Lower leg skin (tissue), 4 donors: ENCODE results near the gene HSF4. TPM values are rescaled to one million over a fixed set of nuclear protein-coding genes. Genes with fewer than 3 reads are reported as not detected.

Experiments
- DNase-seq, 2 donors: peaks; one replicate each; pipeline ENCODE4 v3.0.0-alpha.2; 2019; ENCODE audit warnings: low spot score in 2 of 2
- H3K4me3 ChIP-seq: fragments of 200-600 bp; sonication (generic); 2 replicates; pipeline ENCODE4 v1.5.1; 2017; ENCODE audit warnings: mild to moderate bottlenecking, low read depth; ENCODE audit not compliant: poor library complexity, severe bottlenecking
- CTCF ChIP-seq, 3 donors: fragments of 450-650 bp; IDR thresholded peaks; one replicate each; pipeline ENCODE4 v1.5.1; 2016; ENCODE audit warnings: antibody characterized with exemption in 3 of 3, mild to moderate bottlenecking in 3 of 3, moderate library complexity in 2 of 3
- POLR2A ChIP-seq, 2 donors: fragments of 450-650 bp; IDR thresholded peaks; one replicate each; pipeline ENCODE4 v1.6.1; 2016 to 2017; ENCODE audit warnings: antibody characterized with exemption in 2 of 2, mild to moderate bottlenecking in 1 of 2, moderate library complexity in 1 of 2
- WGBS, 2 donors: methylation state at CpG; one replicate each; pipeline ENCODE4 v1.1.5; 2018; 5-methylcytosine and 5-hydroxymethylcytosine counted together
- intact Hi-C: fragments of 100-400 bp; cut with DNase I; formaldehyde crosslinking; loops from one replicate; pipeline ENCODE4 v1.15.0; 2023; ENCODE audit warnings: low total_unique reads
- microRNA counts, 2 donors: library from miRNA; unstranded; fragments of <30 nt; microRNA quantifications; one replicate each; lab custom pipeline; 2016
- microRNA-seq, 2 donors: library from miRNA; unstranded; fragments of <30 nt; microRNA quantifications; one replicate each; pipeline ENCODE4, GENCODE V29; 2016; ENCODE audit warnings: borderline replicate concordance in 2 of 2, borderline number of aligned reads in 1 of 2
- total RNA-seq, 4 donors: library from RNA; depleted of rRNA; stranded (reverse); fragments of >200 nt; gene quantifications; one replicate each; pipeline ENCODE4 v1.1.0, GENCODE V29; 2016

Gene HSF4
- total RNA-seq, 4 donors from 2014 or later: 48.3 to 131 (median 64.7) TPM

- no peak overlapping the region for H3K4me3 ChIP-seq
- no peak for TF ChIP-seq POLR2A (IDR thresholded peaks at IDR 0.05)
- no peak for TF ChIP-seq CTCF (IDR thresholded peaks at IDR 0.05)
- WGBS, 2 donors: 65 to 69% methylated on average over 5 of the region's 5 CpGs
- DNase-seq: no peak
- intact Hi-C loops: no loop called here
Measured at GRCh38 chr16:67215706-67216105, 51.2 kb downstream of the HSF4 start.

DNA sequence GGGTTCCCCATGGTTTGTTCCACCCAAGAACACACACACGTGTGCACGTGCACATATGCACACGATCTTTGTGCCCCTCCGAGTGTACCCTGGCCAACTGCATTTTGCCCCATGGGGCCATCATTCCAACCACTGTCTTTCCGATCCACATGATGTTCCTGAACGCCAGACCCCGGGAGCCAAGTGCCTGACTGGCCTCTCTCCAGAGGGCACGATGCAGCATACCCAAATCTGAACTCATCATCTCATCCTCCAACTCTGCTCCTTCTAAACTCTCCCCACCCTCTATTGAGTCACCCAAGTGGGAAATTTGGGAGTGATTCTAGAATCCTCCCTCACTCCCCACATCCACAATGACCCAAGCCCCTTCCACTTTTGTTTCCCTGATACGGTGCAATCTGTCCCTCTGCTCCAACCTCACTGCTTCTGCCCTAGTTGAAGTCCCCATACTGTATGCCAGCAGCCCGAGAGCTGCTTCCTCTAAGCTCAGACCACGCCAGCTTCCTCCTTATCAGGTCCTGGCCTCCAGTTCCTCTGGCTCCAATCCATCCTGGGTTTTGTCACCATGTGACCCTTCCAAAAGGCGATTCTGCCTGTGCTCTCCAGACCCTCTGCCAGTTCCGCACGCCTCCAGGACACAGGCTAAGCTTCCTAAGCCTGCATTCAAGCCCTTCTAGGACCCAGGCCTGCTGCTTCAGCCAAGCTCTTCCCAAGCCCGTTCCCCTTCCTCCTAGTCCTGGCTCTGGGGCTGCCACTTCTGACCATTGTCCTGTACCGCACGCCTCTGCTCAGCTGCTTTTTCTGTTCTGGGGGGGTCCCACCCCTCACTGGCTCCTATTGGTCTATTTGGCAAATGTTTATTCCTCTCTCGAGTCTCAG, 52.3 kb downstream of the HSF4 start:
- WGBS, 2 donors: 70 to 74% methylated on average over 18 of the region's 18 CpGs
- no peak for DNase-seq
- TF ChIP-seq CTCF (IDR thresholded peaks at IDR 0.05) (no peak), POLR2A (IDR thresholded peaks at IDR 0.05) (no peak)
- H3K4me3 ChIP-seq: no peak overlapping the region
- intact Hi-C loops: no loop called here

MicroRNAs within 50 kb of the gene (microRNA counts, 767-probe panel; counts per million panel counts)
- microRNA hsa-miR-328 (lab: Ali Mortazavi, UCI): 0 to 358 counts per million in 2 donors

Small RNA genes lying within 50 kb of the gene (microRNA-seq; reads per million reads assigned to microRNA genes)
- gene MIR328: 82.1 to 91.7 reads per million in 2 donors

Other genes starting within 250 kb of the HSF4 start
- under 1 TPM in 2 of 4 donors, not detected in 2; 0.10 to 0.58 TPM for gene CDH16, start 245.9 kb upstream of the HSF4 start, total RNA-seq
- gene RRAD, start 239.2 kb upstream of the HSF4 start, total RNA-seq: 10 to 100 TPM in 2 of 4 donors, 1 to 10 TPM in 2; 5.9 to 34.3 (median 17.4) TPM
- 10 to 100 TPM; 39.3 to 60.3 (median 55.4) TPM for gene CIAO2B, start 230.3 kb upstream of the HSF4 start, total RNA-seq
- 10 to 100 TPM; 37.4 to 90.2 (median 50.2) TPM for gene CES2, start 229.2 kb upstream of the HSF4 start, total RNA-seq
- gene CES3, start 203.5 kb upstream of the HSF4 start, total RNA-seq: 1 to 10 TPM in 3 of 4 donors, under 1 TPM in 1; 0.59 to 1.3 (median 1.2) TPM
- gene CES4A, start 176.2 kb upstream of the HSF4 start, total RNA-seq: 10 to 100 TPM; 43.6 to 95.8 (median 75.9) TPM
- 10 to 100 TPM; 42.4 to 76.3 (median 48.2) TPM for gene CBFB, start 135.6 kb upstream of the HSF4 start, total RNA-seq
- gene PHAF1, start 54.8 kb upstream of the HSF4 start, total RNA-seq: 10 to 100 TPM; 39.7 to 51.1 (median 46.8) TPM
- gene B3GNT9, start 13.7 kb upstream of the HSF4 start, total RNA-seq: 10 to 100 TPM; 10.3 to 18.0 (median 13.3) TPM
- gene TRADD, start 4.8 kb upstream of the HSF4 start, total RNA-seq: 10 to 100 TPM; 46.3 to 51.0 (median 49.4) TPM
- 10 to 100 TPM; 47.3 to 97.8 (median 67.9) TPM for gene FBXL8, start 4.8 kb upstream of the HSF4 start, total RNA-seq
- 100 to 1,000 TPM in 2 of 4 donors, 10 to 100 TPM in 2; 84.3 to 139 (median 115) TPM for gene NOL3, start 5.8 kb downstream of the HSF4 start, total RNA-seq
- gene MATCAP1, start 19.2 kb downstream of the HSF4 start, total RNA-seq: 1 to 10 TPM; 5.1 to 8.9 (median 7.3) TPM
- gene EXOC3L1, start 25.4 kb downstream of the HSF4 start, total RNA-seq: 1 to 10 TPM in 3 of 4 donors, under 1 TPM in 1; 0.95 to 3.8 (median 1.7) TPM
- 10 to 100 TPM; 56.8 to 74.8 (median 68.1) TPM for gene E2F4, start 27.4 kb downstream of the HSF4 start, total RNA-seq
- gene ELMO3, start 34.4 kb downstream of the HSF4 start, total RNA-seq: 10 to 100 TPM; 37.2 to 62.2 (median 51.6) TPM
- 10 to 100 TPM; 20.8 to 40.3 (median 31.0) TPM for gene TMEM208, start 62.4 kb downstream of the HSF4 start, total RNA-seq
- gene FHOD1, start 82.7 kb downstream of the HSF4 start, total RNA-seq: 10 to 100 TPM in 1 of 4 donors, 1 to 10 TPM in 3; 6.3 to 15.6 (median 8.4) TPM
- under 1 TPM; 0.04 to 0.83 (median 0.64) TPM for gene SLC9A5, start 84.2 kb downstream of the HSF4 start, total RNA-seq
- 10 to 100 TPM; 16.6 to 28.0 (median 21.2) TPM for gene PLEKHG4, start 114.8 kb downstream of the HSF4 start, total RNA-seq
- under 1 TPM in 2 of 4 donors, not detected in 2; 0.11 to 0.32 TPM for gene KCTD19, start 162.0 kb downstream of the HSF4 start, total RNA-seq
- gene LRRC36, start 162.1 kb downstream of the HSF4 start, total RNA-seq: under 1 TPM in 2 of 4 donors, not detected in 2; 0.26 to 0.64 TPM
- gene TPPP3, start 228.8 kb downstream of the HSF4 start, total RNA-seq: 100 to 1,000 TPM in 2 of 4 donors, 10 to 100 TPM in 2; 29.6 to 197 (median 89.7) TPM